GM12878 (cell line): Measurements from ENCODE around the gene BRINP3.

ENCODE experiments used
- ATF3 ChIP-seq: IDR thresholded peaks from 2 replicates; pipeline ENCODE4 v1.6.1; 2011; ENCODE audit warnings: low read depth, mild to moderate bottlenecking, low read length, moderate library complexity, borderline replicate concordance; ENCODE audit errors: extremely low read depth
- CTCF ChIP-seq, 3 experiments: IDR thresholded peaks in 2 of 3; conservative IDR thresholded peaks in 1 of 3; 2 replicates each; pipeline ENCODE4 v1.5.1; 2011; ENCODE audit warnings: low read depth in 3 of 3, low read length in 3 of 3, mild to moderate bottlenecking in 3 of 3, control low read depth in 2 of 3, moderate library complexity in 2 of 3, inconsistent platforms in 1 of 3, mixed read lengths in 1 of 3; ENCODE audit not compliant: control insufficient read depth in 2 of 3, insufficient read depth in 1 of 3; ENCODE audit errors: extremely low read depth in 1 of 3
- EP300 ChIP-seq, 2 experiments: fragments of 150-350 bp in 1 of 2; IDR thresholded peaks; 2 replicates each; pipeline ENCODE4 v1.6.1; 2011 to 2012; ENCODE audit warnings: low read depth in 2 of 2, low read length in 2 of 2, borderline replicate concordance in 1 of 2, improper control_type of control experiment in 1 of 2, inconsistent platforms in 1 of 2; ENCODE audit not compliant: control insufficient read depth in 1 of 2
- EZH2 ChIP-seq: IDR thresholded peaks from 2 replicates; pipeline ENCODE4 v1.6.1; 2012; ENCODE audit warnings: low read depth, mild to moderate bottlenecking, control low read depth, inconsistent platforms, low read length, borderline replicate concordance; ENCODE audit not compliant: control insufficient read depth
- LARP7 ChIP-seq: fragments of 450-650 bp; IDR thresholded peaks from 2 replicates; pipeline ENCODE4 v1.6.1; 2017; ENCODE audit warnings: mild to moderate bottlenecking
- POLR2AphosphoS5 ChIP-seq: IDR thresholded peaks from 2 replicates; pipeline ENCODE4 v1.6.1; 2011; ENCODE audit warnings: mild to moderate bottlenecking, low read length, inconsistent platforms
- PRDM15 ChIP-seq: fragments of 450-650 bp; formaldehyde crosslinking; IDR thresholded peaks from 2 replicates; pipeline ENCODE4 v1.4.0; 2020; ENCODE audit warnings: mild to moderate bottlenecking, moderate library complexity
- RFX5 ChIP-seq: IDR thresholded peaks from 2 replicates; pipeline ENCODE4 v1.6.1; 2011; ENCODE audit warnings: low read depth, low read length, improper control_type of control experiment
- SMAD1 ChIP-seq: fragments of 450-650 bp; IDR thresholded peaks from 2 replicates; pipeline ENCODE4 v1.6.1; 2018; ENCODE audit warnings: mild to moderate bottlenecking, low read depth; ENCODE audit not compliant: partially characterized antibody
- SMC3 ChIP-seq: IDR thresholded peaks from 2 replicates; pipeline ENCODE4 v1.6.1; 2011; ENCODE audit warnings: low read length, improper control_type of control experiment, borderline replicate concordance
- SP1 ChIP-seq: IDR thresholded peaks from one replicate; pipeline ENCODE4 v1.6.1; 2011; ENCODE audit warnings: low read depth, low read length
- TAF1 ChIP-seq: IDR thresholded peaks from 2 replicates; pipeline ENCODE4 v1.6.1; 2011; ENCODE audit warnings: mild to moderate bottlenecking, low read depth, low read length, borderline replicate concordance
- YY1 ChIP-seq: IDR thresholded peaks from 2 replicates; pipeline ENCODE4 v1.6.1; 2011; ENCODE audit warnings: low read depth, mild to moderate bottlenecking, low read length

GRCh38 chr1:190472042-190472441 lies 5.6 kb downstream of the BRINP3 start:
- TF ChIP-seq CTCF (IDR thresholded peaks at IDR 0.05 in 2 of 3, conservative IDR thresholded peaks at IDR 0.05 in 1 of 3; ENCODE audit: control insufficient read depth in 2 of 3, extremely low read depth in 1 of 3, insufficient read depth in 1 of 3, low read depth in 3 of 3, low read length in 3 of 3) (no peak), PRDM15 (CRISPR knock-in tag) (no peak), YY1 (no peak), SMAD1 (no peak), SP1 (no peak), EZH2 (no peak), POLR2AphosphoS5 (no peak), RFX5 (no peak), SMC3 (no peak), LARP7 (no peak), TAF1 (no peak), ATF3 (no peak), EP300 (IDR thresholded peaks at IDR 0.05; ENCODE audit: borderline replicate concordance in 1 of 2, control insufficient read depth in 1 of 2, low read depth in 2 of 2, low read length in 2 of 2) (no peak)
